GM18873 (cell line): ENCODE measurements around the gene DRD2.

Source experiments
- ATAC-seq: cut with Tn5 transposase; IDR thresholded peaks from one replicate; pipeline ENCODE4 v1.9.1; 2021; ENCODE audit warnings: mild to moderate bottlenecking, moderate library complexity, moderate number of reproducible peaks; ENCODE audit not compliant: unreplicated experiment, low FRiP score

Gene DRD2

DNA sequence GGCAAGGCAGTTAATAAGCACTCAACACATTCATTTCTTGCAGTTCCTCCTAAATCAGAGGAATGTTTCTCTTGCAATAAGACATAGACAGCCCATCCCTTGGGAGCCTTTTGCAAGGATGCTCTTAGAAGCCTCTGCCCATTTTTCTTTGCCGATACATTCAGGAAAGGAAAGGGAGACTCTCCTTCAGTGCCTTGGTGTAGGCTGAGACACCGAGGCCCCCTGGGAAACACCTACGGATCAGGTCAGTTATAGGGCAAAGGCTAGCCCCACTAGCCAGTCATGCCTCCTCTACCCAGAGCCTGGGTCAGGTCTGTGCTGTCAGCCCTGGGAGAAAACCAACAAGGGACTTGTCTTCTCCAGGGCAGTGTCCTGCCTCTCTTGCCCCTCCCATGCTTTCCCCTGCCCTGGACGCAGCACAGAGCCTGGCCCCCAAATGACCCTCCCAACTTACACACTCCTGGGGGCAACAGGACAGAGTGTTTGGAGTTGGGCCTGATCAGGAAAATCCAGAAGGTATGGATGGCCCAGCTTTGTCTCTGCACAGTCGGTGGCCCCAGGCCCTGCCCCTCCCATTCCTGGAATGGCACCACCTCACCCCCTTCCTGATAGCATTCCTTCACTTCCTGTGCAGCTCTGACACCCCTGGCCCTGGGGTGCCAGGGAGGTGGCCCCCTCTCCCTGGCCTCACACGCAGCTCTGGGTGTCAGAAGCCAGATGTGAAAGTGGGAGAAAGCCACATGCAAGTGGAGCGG, 69.3 kb downstream of the DRD2 start:
- ATAC-seq: no peak

DNA sequence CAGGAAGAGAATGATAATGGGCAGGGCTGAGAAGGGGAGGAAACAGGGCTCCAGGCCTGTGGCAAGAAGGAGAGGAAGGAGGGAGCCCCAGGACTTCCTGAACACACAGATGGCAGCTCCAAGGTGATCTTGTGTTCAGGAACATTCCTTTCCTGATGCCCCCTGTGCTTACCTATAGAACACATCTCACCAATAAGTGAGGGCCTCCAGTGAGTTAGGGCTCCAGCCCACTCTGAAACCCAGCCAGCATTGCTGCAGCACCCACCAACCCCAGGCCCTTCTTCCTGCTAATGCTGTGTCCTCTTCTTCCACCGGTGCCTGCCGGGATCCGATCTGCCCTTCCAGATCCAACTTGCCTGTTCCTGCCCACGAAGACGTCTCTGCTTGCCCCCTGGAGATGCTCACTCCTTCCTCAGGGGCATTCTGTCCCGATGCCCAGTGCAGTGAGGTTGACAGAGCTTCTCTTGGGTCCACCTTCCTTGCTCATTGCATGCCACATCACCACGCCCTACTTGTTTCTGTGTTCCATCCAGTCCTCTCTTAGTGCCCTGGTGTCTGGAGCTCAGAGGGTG, 70.3 kb downstream of the DRD2 start:
- no peak for ATAC-seq

DNA sequence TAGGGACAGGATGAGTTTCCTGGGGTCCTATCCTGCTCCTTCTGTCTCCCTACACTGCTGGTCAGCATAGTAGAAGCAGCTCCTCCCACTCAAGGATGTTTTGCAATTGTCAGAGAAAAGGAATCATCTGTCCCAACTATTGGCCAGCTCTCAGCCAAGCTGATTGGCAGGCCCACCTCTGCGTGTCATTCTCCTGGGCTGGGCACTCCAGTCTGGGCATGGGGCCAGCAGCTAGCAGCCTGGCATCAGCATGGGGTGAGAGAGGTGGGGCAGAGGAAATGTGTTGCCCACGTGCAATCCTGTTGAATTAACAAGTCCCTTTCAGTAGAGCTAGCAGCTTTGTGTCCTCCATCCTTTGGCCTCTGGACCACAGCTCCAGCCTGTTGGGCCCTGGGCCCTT, 73.5 kb downstream of the DRD2 start:
- ATAC-seq: no peak

DNA sequence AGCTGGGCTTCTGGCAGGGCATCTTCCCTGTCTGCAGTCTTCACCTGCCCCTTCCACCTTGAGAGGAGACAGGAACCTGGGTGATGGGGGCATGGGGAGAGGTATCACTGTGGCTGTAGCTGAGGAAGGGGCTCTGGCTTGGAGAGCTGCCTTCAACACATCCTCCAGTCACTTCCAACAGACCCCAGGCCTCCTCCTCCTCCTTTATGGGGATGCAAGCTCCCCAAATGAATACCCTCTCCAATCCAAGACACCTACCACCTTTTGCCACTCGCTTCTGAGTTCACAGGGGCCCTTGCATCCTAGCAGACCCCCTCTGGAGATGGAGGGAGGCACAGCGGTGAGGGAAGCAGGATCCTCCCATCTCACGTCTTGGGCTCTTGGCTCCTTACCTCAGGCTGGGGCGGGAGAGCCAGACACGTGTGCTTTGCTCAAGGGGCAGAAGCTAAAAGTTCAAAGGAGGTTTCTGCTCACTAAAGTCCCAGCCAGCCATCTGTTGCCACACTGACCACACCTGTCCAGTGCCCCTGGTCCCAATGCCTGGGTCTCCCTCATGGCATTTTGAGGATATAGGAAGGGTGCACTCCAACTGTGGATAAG, 74.5 kb downstream of the DRD2 start:
- ATAC-seq: no peak

DNA sequence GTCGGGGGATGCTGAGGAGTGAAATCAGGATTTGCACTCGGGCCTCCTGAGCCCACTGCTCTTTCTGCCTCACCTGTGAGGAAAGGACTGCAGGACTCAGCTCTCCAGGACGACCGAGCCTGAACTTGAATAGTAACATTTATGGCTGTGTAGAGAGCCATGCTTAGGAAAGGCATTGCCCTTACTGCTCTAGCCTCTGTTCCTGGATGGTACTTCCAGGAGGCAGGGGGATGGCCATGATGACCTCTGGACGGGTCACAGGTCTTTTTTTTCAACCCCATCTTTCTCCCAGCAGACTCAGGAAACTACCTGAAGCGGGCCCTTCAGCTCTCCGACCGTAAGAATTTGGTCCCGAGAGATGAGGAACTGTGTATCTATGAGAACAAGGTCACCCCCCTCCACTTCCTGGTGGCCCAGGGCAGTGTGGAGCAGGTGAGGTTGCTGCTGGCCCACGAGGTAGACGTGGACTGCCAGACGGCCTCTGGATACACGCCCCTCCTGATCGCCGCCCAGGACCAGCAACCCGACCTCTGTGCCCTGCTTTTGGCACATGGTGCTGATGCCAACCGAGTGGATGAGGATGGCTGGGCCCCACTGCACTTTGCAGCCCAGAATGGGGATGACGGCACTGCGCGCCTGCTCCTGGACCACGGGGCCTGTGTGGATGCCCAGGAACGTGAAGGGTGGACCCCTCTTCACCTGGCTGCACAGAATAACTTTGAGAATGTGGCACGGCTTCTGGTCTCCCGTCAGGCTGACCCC, 76.3 kb downstream of the DRD2 start:
- no peak for ATAC-seq

DNA sequence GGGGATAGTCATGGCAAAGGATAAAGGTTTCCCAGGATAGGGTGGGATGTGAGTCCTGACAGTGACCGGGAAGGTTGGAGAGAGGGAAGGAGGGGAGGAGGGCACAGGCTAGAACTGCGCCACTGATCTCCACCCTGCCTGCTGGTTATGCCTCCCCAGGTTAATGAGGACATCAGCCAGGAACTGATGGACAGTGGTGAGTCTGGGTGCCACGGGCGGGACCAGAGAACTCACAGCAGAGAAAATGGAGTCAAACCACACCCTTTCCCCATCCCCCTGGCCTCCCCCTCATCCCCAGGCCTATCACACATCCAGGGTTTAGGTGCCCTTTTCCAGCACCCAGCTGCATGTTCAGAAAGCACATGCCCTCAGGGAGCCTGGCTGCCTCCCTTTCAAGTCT, 77.4 kb downstream of the DRD2 start:
- ATAC-seq: no peak

DNA sequence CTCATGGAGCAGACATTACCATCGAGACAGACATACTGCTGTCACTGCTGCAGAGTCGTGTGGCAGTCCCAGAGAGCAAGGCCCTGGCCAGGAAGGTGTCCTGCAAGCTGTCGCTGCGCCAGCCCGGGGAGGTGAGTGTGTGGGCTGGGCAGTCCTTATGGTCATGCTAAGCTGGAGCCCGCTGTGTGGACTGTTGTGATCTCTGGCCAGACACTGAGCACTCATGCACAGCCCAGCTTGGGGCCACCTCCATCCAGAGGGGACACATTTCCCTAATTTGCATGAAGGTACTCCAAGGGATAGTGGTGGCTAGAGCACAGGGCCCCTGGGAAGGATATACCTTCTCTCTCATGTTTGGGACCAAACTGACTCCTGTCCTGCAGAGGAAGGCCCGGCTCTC, 78.0 kb downstream of the DRD2 start:
- no peak for ATAC-seq

DNA sequence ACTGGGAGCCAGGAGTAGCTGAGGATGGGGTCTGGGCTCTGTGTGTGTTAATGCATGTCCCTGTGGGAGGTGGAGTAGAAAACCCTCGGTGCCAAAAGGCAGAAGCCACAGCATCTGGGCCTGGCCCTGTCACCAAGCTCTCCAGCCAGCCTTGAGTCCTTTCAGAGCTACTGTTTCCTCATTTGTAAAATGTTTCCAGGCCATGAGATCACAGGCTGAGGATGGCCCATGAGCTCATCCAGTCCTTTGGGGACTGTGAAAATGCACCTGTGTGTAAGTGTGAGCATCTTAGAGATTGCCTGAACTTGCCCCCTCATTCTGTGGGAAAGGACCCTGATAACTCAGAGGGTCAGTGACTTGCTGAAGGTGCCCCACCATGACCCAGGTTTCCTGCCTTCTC, 78.5 kb downstream of the DRD2 start:
- no peak for ATAC-seq

DNA sequence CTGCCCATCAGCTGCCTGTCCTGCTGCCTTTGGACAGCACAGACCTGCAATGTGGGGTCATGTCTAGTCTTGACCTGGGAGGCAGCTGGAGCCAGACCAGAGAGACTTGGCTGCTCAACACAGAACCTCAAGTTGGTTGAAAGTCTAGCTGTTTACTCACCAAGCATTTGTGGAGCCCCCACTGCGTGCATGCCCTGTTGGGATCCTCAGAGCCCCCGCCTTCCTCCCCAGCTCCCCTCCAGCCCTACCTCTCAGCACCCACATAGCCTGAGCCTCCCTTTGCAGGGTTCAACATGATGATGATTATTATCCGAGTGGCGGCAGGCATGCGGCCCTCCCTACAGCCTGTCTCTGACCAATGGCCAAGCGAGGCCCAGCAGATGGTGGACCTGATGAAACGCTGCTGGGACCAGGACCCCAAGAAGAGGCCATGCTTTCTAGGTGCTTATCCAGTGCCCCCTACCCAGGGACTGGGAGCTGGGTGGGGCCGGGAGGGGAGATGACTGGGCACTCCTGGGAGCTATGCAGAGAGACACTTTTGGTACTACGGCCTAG, 79.3 kb downstream of the DRD2 start:
- ATAC-seq: no peak

DNA sequence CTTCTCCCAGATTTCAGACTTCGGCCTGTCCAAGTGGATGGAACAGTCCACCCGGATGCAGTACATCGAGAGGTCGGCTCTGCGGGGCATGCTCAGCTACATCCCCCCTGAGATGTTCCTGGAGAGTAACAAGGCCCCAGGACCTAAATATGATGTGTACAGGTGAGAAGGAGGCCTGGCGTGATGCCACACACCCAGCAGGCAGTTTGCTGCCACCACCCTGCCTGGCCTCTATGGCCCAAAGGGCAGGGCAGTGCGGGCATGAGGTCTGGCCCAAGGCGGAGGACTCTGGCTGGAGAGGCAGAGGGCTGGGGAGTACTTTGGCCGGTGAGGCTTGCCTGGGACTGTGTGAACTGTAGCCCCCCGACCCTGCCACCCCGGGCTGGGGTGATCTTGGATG, 80.3 kb downstream of the DRD2 start:
- no peak for ATAC-seq

DNA sequence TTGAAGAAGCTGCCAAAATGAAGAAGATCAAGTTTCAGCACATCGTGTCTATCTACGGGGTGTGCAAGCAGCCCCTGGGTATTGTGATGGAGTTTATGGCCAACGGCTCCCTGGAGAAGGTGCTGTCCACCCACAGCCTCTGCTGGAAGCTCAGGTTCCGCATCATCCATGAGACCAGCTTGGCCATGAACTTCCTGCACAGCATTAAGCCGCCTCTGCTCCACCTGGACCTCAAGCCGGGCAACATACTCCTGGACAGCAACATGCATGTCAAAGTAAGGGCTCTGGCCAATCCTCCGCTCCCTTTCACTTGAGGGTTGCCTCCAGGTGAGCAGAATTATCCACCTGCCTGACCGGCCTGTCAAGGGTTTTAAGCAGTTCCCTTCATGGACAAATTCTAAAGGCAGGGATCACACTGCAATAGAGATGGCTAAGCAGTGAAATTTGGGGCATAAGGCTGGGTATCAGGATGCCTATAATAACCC, 81.7 kb downstream of the DRD2 start:
- ATAC-seq: no peak

DNA sequence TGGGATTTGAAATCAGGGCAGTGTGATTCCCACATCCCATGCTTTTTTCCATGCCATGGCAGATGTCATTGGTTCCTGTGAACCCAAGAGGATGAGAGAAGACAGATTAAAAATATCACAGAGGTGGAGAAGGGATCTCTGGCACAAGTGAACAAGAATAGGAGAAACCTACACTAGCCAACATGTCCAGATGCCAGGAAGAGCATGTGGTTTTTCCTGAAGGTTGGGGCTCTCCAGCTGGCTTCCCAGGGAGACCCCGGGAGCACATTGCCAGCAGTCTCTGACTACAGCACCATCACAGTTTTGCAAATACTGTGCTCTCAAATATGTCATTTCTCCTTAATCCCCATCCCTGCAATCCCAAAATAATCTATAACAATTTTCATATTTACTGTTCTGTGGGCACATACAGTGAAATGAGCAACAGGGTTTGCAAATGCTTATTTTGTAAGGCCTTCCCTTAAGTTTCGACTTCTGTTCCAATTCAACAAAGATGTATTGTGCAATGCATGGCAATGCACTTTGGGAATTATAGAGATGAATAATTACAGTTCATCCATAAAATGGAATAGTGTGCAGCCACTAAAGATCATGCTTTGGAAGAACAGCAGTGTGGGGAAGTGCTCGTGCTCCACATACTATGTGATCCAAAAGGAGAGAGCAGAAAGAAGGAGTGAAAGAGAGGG, 82.8 kb downstream of the DRD2 start:
- ATAC-seq: no peak

DNA sequence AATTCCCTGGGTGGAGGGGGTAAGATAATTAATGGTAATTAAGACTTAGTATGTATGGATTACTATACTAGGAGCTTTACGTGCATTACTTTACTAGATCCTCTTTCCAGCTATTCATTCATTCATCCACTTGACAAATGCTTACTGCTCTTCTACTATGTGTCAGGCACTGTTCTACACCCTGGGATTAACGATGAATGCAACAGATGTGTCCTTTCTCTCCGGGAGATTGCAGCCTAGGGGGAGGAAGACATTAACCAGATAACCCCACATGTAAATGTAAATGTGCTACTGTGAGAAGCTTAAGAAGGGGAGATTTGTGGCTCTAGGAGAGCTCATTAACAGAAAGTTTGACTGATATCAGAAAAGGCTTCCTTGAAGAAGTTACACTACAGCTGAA, 85.9 kb downstream of the DRD2 start:
- ATAC-seq: no peak

DNA sequence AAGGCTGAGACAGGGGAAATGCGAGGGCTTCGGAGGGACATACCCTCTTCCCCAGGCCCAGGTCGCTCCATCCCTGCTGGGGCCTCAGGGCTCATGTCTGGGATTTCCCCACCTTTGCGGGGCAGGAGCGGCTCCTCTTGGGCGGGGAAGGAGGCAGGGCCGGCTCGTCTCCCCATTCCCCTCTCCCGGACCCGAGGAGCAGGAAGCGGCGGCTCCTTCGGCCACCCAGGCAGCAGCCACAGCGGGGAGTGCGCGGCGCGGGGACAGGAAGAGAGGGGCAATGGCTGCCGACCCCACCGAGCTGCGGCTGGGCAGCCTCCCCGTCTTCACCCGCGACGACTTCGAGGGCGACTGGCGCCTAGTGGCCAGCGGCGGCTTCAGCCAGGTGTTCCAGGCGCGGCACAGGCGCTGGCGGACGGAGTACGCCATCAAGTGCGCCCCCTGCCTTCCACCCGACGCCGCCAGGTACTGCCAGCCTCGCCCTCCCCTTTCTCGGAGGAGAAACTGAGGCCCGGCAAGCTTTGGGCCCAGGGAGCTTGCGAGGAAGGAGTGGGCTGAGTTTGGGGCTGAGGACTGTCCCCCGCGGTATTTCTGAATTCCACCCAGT, 87.5 kb downstream of the DRD2 start, which contains the start of gene ANKK1:
TSS of gene ANKK1 (plus strand) at position 175 of the 607 bp plus-strand sequence. CDS start at position 281, 106 bp downstream.
- ATAC-seq: no peak

DNA sequence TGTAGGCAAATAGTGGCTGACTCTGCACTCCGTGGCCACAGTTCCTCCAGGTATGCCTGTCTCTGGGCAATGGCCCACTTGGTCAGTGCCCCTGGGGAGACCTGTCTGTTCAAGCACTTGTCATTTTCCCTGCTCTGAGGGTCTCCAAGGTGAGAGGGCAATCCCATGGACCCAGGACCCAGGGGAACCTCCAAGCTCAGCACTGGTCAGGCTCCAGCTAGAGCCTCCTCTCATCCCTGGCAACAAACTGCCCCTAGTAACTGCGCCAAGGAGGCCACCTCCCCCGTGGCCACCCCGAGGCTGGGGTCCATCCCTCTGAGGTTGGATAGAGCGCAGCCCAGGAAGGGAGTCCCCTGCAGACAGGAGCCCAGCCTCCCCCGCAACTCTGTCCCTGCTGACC, 88.3 kb downstream of the DRD2 start:
- ATAC-seq: no peak

DNA sequence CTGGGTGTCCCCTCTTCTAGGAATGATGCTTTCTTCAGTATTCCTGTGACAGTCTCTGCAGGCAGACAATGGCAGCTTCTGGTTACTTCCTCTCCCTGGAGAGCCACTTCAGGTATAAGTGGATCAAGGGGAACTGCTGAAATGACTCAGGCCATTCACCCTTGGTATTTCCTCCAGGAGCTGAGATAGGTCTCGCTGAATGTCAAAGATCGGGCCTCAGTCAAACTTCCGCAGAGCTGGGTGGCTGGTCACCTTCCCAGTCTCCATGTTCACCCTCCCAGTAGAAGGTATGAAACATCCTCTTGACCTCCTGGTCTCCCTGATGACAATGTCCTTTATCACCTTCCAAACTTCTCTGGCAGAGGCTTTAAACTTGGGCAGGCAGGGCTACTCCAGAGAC, 89.4 kb downstream of the DRD2 start:
- ATAC-seq: no peak

DNA sequence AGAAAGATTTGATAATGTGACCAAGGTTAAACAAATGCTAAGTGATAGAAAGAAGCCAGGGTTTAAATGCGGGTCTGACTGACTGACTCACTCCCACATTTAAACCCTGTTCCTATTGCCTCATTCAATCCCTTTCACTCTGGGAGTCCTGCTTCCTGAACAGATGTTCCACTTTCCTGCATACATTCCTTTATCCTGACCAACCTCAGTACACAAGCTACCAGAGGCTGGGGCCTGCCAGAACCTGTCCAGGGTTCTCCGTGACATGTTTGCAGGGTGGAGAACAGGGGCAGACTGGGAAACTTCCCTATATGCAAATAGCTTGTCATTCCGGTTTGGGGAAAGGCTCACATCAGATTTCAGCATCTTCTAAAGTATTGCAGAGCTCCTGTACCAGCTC, 90.6 kb downstream of the DRD2 start:
- ATAC-seq: no peak

DNA sequence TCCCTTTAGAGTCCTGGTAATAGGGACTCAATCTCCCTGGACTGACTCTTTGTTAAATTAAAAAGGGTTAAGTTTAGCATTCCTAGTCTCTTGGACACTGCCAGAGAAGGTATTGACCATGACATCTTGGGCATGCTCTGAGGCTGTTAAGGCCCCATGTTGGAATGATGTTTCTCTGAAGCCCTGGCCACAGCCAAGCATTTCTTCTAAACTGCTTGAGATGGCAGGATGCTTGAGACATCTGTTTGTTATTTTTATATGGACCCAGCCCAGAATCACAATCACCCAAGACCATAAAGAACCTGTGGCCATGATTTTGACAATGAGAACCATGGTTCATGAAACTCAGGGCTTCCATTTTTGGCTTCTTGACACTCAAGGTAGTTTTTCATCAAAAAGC, 93.1 kb downstream of the DRD2 start:
- no peak for ATAC-seq

DNA sequence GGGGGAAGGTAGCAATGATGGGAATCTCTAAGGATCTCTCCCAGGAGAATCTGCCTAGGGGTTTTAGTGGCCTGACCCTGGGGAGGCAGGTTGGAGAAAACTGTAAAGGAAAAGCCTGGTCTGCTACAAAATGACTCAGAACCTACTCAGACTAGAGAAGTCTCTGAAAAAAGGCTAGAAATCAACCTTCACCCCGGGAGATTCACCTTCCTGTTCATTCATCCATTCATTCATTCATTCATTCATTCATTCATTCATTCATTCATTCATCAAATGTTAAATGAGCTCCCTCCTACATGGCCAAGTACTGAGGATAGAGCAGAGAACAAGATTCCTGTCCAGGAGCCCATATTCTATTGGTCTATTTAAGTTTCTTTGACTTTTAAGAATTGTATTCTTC, 96.5 kb downstream of the DRD2 start:
- no peak for ATAC-seq
